Measurements from ENCODE around the gene DLX6.

DNA sequence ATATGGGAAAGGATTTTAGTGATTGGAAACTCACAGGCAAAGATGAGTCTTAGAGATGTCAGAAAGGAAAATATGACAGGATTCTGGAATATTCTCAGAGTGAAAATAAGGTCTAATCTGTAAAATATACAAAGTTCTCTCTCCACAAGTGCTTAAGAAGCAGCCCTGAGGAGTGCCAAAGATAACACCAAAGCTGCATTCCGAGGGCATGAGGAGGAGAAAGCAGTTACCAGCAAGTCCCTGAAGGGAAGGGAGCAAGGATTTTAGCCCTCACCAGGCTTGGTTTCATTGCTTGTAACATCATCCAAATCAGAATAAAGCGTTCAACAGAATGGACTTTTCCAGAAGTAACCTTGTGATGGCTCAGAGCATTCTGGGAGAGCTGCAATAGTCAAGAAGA, 31.4 kb upstream of the DLX6 start:
- TF ChIP-seq TEAD4 (IDR thresholded peaks at IDR 0.05; ENCODE audit: low read depth, low read length) (no peak), TBP (IDR thresholded peaks at IDR 0.05; ENCODE audit: low read depth, low read length) (no peak), POLR2A (IDR thresholded peaks at IDR 0.05; ENCODE audit: control extremely low read depth in 1 of 2, low read depth in 2 of 2, low read length in 2 of 2) (no peak), SIN3A (conservative IDR thresholded peaks at IDR 0.05 in 1 of 2, IDR thresholded peaks at IDR 0.05 in 1 of 2; ENCODE audit: low read depth in 1 of 2, low read length in 2 of 2) (no peak)
- TF ChIP-seq, protein P1, sequence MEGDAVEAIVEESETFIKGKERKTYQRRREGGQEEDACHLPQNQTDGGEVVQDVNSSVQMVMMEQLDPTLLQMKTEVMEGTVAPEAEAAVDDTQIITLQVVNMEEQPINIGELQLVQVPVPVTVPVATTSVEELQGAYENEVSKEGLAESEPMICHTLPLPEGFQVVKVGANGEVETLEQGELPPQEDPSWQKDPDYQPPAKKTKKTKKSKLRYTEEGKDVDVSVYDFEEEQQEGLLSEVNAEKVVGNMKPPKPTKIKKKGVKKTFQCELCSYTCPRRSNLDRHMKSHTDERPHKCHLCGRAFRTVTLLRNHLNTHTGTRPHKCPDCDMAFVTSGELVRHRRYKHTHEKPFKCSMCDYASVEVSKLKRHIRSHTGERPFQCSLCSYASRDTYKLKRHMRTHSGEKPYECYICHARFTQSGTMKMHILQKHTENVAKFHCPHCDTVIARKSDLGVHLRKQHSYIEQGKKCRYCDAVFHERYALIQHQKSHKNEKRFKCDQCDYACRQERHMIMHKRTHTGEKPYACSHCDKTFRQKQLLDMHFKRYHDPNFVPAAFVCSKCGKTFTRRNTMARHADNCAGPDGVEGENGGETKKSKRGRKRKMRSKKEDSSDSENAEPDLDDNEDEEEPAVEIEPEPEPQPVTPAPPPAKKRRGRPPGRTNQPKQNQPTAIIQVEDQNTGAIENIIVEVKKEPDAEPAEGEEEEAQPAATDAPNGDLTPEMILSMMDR (IDR thresholded peaks at IDR 0.05; ENCODE audit: control extremely low read depth in 1 of 3, insufficient read depth in 1 of 3, low read depth in 1 of 3, low read length in 3 of 3): no peak
